SK-N-SH (cell line): ENCODE data around the gene BNC2. TPM values are rescaled to one million over a fixed set of nuclear protein-coding genes. Genes with fewer than 3 reads are reported as not detected.

Source experiments
- CTCF ChIA-PET: fragments of 300-600, 350-600 bp; formaldehyde crosslinking; extraction: SDS; loops from one replicate; lab custom pipeline; 2021; lab: Yijun Ruan, JAX
- POLR2A ChIA-PET: fragments of 350-600 bp; sonication (Branson Sonifier 250); formaldehyde crosslinking; extraction: SDS; loops from one replicate; lab custom pipeline; 2020; ENCODE audit warnings: antibody characterized with exemption, inconsistent platforms; lab: Yijun Ruan, JAX
- DNase-seq: peaks from one replicate; pipeline ENCODE4 v3.0.0; 2012
- H2AFZ ChIP-seq: fragments of 200-600 bp; sonication (generic); 2 replicates; pipeline ENCODE4 v1.8.1; 2016; ENCODE audit warnings: antibody characterized with exemption, mild to moderate bottlenecking, low read depth
- H3F3A ChIP-seq: fragments of 200-600 bp; sonication (generic); replicated peaks from 2 replicates; pipeline ENCODE3; 2016; ENCODE audit warnings: antibody characterized with exemption, mild to moderate bottlenecking; ENCODE audit not compliant: insufficient read depth
- H3K27ac ChIP-seq, 2 experiments: fragments of 200-500 bp in 1 of 2; fragments of 200-600 bp in 1 of 2; sonication (Bioruptor generic) in 1 of 2; sonication (generic), shearing (Covaris generic) in 1 of 2; 2 replicates each; pipeline versions ENCODE4 v1.5.1 to v1.6.1; 2014 to 2016; ENCODE audit warnings: low read depth in 2 of 2, inconsistent platforms in 1 of 2, low read length in 1 of 2, mild to moderate bottlenecking in 1 of 2, mixed read lengths in 1 of 2
- H3K27me3 ChIP-seq: fragments of 200-600 bp; sonication (generic), shearing (Covaris generic); 2 replicates; pipeline ENCODE4 v1.6.1; 2016; ENCODE audit warnings: mixed run types; ENCODE audit not compliant: insufficient read depth
- H3K36me3 ChIP-seq, 2 experiments: fragments of 200-500 bp in 1 of 2; fragments of 200-600 bp in 1 of 2; sonication (Bioruptor generic) in 1 of 2; sonication (generic) in 1 of 2; replicated peaks in 1 of 2; 2 replicates each; pipeline versions ENCODE3 to v1.5.1; 2014 to 2016; ENCODE audit warnings: low read length in 1 of 2, mild to moderate bottlenecking in 1 of 2; ENCODE audit not compliant: insufficient read depth in 2 of 2, control insufficient read depth in 1 of 2
- H3K4me1 ChIP-seq, 2 experiments: fragments of 200-500 bp in 1 of 2; fragments of 200-600 bp in 1 of 2; sonication (Bioruptor generic) in 1 of 2; sonication (generic), shearing (Covaris generic) in 1 of 2; 2 replicates each; pipeline versions ENCODE4 v1.5.1 to v1.6.1; 2014 to 2016; ENCODE audit warnings: low read depth in 1 of 2, low read length in 1 of 2, mixed run types in 1 of 2; ENCODE audit not compliant: insufficient read depth in 2 of 2, control insufficient read depth in 1 of 2
- H3K4me2 ChIP-seq: fragments of 200-600 bp; sonication (generic), shearing (Covaris generic); 2 replicates; pipeline ENCODE4 v1.6.1; 2017; ENCODE audit warnings: mixed run types
- H3K4me3 ChIP-seq, 2 experiments: fragments of 200-500 bp in 1 of 2; fragments of 200-600 bp in 1 of 2; sonication (Bioruptor generic) in 1 of 2; sonication (generic), shearing (Covaris generic) in 1 of 2; 2 replicates each; pipeline versions ENCODE4 v1.5.1 to v1.8.1; 2014 to 2016; ENCODE audit warnings: low read depth in 2 of 2, inconsistent platforms in 1 of 2, low read length in 1 of 2, mild to moderate bottlenecking in 1 of 2, mixed read lengths in 1 of 2, moderate library complexity in 1 of 2
- H3K79me2 ChIP-seq: fragments of 200-600 bp; sonication (generic); 2 replicates; pipeline ENCODE4 v1.8.1; 2017; ENCODE audit warnings: mild to moderate bottlenecking; ENCODE audit not compliant: insufficient read depth
- H3K9ac ChIP-seq: fragments of 200-600 bp; sonication (generic); 2 replicates; pipeline ENCODE4 v1.6.1; 2017; ENCODE audit warnings: mixed run types
- H3K9me2 ChIP-seq: fragments of 200-600 bp; sonication (generic); 2 replicates; pipeline ENCODE4 v1.6.1; 2017; ENCODE audit warnings: mixed run types
- H3K9me3 ChIP-seq: fragments of 200-600 bp; sonication (generic); 2 replicates; pipeline ENCODE4 v1.6.1; 2017; ENCODE audit warnings: mixed run types, mild to moderate bottlenecking, moderate library complexity
- H4K20me1 ChIP-seq: fragments of 200-600 bp; sonication (generic); 2 replicates; pipeline ENCODE4 v1.6.1; 2017; ENCODE audit warnings: mild to moderate bottlenecking, mixed run types; ENCODE audit not compliant: insufficient read depth
- CHD2 ChIP-seq: fragments of 150-350 bp; IDR thresholded peaks from 2 replicates; pipeline ENCODE4 v1.6.1; 2018; ENCODE audit warnings: low read length; ENCODE audit not compliant: partially characterized antibody
- ELF1 ChIP-seq: IDR thresholded peaks from 2 replicates; pipeline ENCODE4 v1.4.0; 2012
- EP300 ChIP-seq, 2 experiments: IDR thresholded peaks; 2 replicates each; pipeline versions ENCODE4 v1.4.0 to v1.6.1; 2012; ENCODE audit warnings: borderline replicate concordance in 1 of 2, low read depth in 1 of 2, low read length in 1 of 2
- EZH2phosphoT487 ChIP-seq: fragments of 200-600 bp; sonication (generic); IDR thresholded peaks from 2 replicates; pipeline ENCODE4 v1.6.1; 2017; ENCODE audit warnings: low read depth, mixed run types, mild to moderate bottlenecking, antibody characterized with exemption, moderate library complexity, borderline replicate concordance
- FOSL2 ChIP-seq: IDR thresholded peaks from 2 replicates; pipeline ENCODE4 v1.4.0; 2012; ENCODE audit warnings: low read depth, mild to moderate bottlenecking, moderate library complexity, borderline replicate concordance
- GATA2 ChIP-seq: sonication (generic); formaldehyde crosslinking; IDR thresholded peaks from 2 replicates; pipeline ENCODE4 v1.5.0; 2020; ENCODE audit warnings: mild to moderate bottlenecking, missing genetic modification reagents
- MEF2A ChIP-seq: IDR thresholded peaks from 2 replicates; pipeline ENCODE4 v1.4.0; 2012; ENCODE audit warnings: low read depth, borderline replicate concordance
- NFIC ChIP-seq: IDR thresholded peaks from 2 replicates; pipeline ENCODE4 v1.4.0; 2012; ENCODE audit warnings: borderline replicate concordance
- NRF1 ChIP-seq: IDR thresholded peaks from 2 replicates; pipeline ENCODE4 v1.6.1; 2012; ENCODE audit warnings: low read depth, mild to moderate bottlenecking, low read length
- RFX5 ChIP-seq: IDR thresholded peaks from 2 replicates; pipeline ENCODE4 v1.6.1; 2012; ENCODE audit warnings: mild to moderate bottlenecking, improper control_type of control experiment, low read length
- RXRA ChIP-seq: IDR thresholded peaks from 2 replicates; pipeline ENCODE4 v1.4.0; 2012; ENCODE audit warnings: low read depth, mild to moderate bottlenecking, borderline replicate concordance
- SIN3A ChIP-seq: IDR thresholded peaks from 2 replicates; pipeline ENCODE4 v1.6.1; 2012; ENCODE audit warnings: low read depth, mild to moderate bottlenecking, low read length, moderate library complexity, borderline replicate concordance
- TAF1 ChIP-seq: IDR thresholded peaks from 2 replicates; pipeline ENCODE4 v1.6.1; 2012; ENCODE audit warnings: low read depth, mild to moderate bottlenecking, low read length, moderate library complexity, borderline replicate concordance
- TEAD4 ChIP-seq: IDR thresholded peaks from 2 replicates; pipeline ENCODE4 v1.4.0; 2012; ENCODE audit warnings: mild to moderate bottlenecking, borderline replicate concordance; ENCODE audit not compliant: insufficient read depth
- USF2 ChIP-seq: fragments of 150-350 bp; IDR thresholded peaks from 2 replicates; pipeline ENCODE4 v1.6.1; 2017; ENCODE audit warnings: antibody characterized with exemption, low read length, low read depth, borderline replicate concordance
- YY1 ChIP-seq: IDR thresholded peaks from 2 replicates; pipeline ENCODE4 v1.4.0; 2012; ENCODE audit warnings: low read depth, mild to moderate bottlenecking
- WGBS: methylation state at CpG from one replicate; pipeline ENCODE4 v1.1.6; 2017; ENCODE audit warnings: low lambda C conversion rate; 5-methylcytosine and 5-hydroxymethylcytosine counted together
- polyA plus RNA-seq, 3 experiments: library from polyadenylated mRNA; depleted of rRNA; stranded (reverse); fragments of >200 nt; gene quantifications; 2 replicates each; pipeline ENCODE4 v1.2.3, GENCODE V29; 2012
- TF ChIP-seq, protein P1 (sequence below): IDR thresholded peaks from 2 replicates; pipeline ENCODE4 v1.4.0; 2012; ENCODE audit warnings: low read depth, borderline replicate concordance
- TF ChIP-seq, protein P2 (sequence below): IDR thresholded peaks from 2 replicates; pipeline ENCODE4 v1.4.0; 2012; ENCODE audit warnings: low read depth, borderline replicate concordance

Gene BNC2
- polyA plus RNA-seq, 1 of the 3 experiments (the other 2 are of a cell fraction) = 8.8 TPM

GRCh38 chr9:16676519-16676918, 194.0 kb downstream of the BNC2 start:
- H3K27me3 ChIP-seq = no peaks in the 10 kb centered on the region
- no peaks in the 10 kb centered on the region for H3K36me3 ChIP-seq
- CTCF ChIA-PET = no interaction called here
- no peaks in the 10 kb centered on the region for H3K9me2 ChIP-seq
- no peak overlapping the region for H3K9ac ChIP-seq
- H3K9me3 ChIP-seq = no peaks in the 10 kb centered on the region
- DNase-seq = no peak
- TF ChIP-seq SIN3A (no peak), NFIC (no peak), EP300 (IDR thresholded peaks at IDR 0.05; ENCODE audit: borderline replicate concordance in 1 of 2, low read depth in 1 of 2, low read length in 1 of 2) (no peak), TEAD4 (no peak), NRF1 (no peak), YY1 (no peak), GATA2 (CRISPR knock-in tag) (no peak), FOSL2 (no peak), CHD2 (no peak), USF2 (no peak), RFX5 (no peak), TAF1 (no peak), ELF1 (no peak)
- TF ChIP-seq, protein P1, sequence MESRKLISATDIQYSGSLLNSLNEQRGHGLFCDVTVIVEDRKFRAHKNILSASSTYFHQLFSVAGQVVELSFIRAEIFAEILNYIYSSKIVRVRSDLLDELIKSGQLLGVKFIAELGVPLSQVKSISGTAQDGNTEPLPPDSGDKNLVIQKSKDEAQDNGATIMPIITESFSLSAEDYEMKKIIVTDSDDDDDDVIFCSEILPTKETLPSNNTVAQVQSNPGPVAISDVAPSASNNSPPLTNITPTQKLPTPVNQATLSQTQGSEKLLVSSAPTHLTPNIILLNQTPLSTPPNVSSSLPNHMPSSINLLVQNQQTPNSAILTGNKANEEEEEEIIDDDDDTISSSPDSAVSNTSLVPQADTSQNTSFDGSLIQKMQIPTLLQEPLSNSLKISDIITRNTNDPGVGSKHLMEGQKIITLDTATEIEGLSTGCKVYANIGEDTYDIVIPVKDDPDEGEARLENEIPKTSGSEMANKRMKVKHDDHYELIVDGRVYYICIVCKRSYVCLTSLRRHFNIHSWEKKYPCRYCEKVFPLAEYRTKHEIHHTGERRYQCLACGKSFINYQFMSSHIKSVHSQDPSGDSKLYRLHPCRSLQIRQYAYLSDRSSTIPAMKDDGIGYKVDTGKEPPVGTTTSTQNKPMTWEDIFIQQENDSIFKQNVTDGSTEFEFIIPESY = no peak
- TF ChIP-seq, protein P2, sequence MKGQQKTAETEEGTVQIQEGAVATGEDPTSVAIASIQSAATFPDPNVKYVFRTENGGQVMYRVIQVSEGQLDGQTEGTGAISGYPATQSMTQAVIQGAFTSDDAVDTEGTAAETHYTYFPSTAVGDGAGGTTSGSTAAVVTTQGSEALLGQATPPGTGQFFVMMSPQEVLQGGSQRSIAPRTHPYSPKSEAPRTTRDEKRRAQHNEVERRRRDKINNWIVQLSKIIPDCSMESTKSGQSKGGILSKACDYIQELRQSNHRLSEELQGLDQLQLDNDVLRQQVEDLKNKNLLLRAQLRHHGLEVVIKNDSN = no peak
- TF ChIP-seq, all 33 proteins: peak for 0
- H4K20me1 ChIP-seq = no peaks in the 10 kb centered on the region
- H3K27ac ChIP-seq = no peak overlapping the region
- 91% methylated on average over 3 of the region's 3 CpGs for WGBS
- peaks cover 82% of the 10 kb centered on the region for H3K79me2 ChIP-seq
- no peak overlapping the region for H2AFZ ChIP-seq
- H3K4me1 ChIP-seq = peaks cover 17% of the 10 kb centered on the region in 2 experiments; a peak in 3 of 4 replicates
- no peak overlapping the region for H3K4me2 ChIP-seq
- H3F3A ChIP-seq = no peaks in the 10 kb centered on the region
- POLR2A ChIA-PET = no interaction called here
- no peak overlapping the region for H3K4me3 ChIP-seq

GRCh38 chr9:16675131-16675530, 195.3 kb downstream of the BNC2 start:
- CTCF ChIA-PET = no interaction called here
- no peak overlapping the region for H3K4me3 ChIP-seq
- no peaks in the 10 kb centered on the region for H3K9me3 ChIP-seq
- H3K27ac ChIP-seq = no peak overlapping the region
- H3K4me1 ChIP-seq = peaks cover 8 to 19% of the 10 kb centered on the region in 2 experiments; a peak in 2 of 4 replicates
- H3K9me2 ChIP-seq = no peaks in the 10 kb centered on the region
- no peaks in the 10 kb centered on the region for H3K27me3 ChIP-seq
- no peaks in the 10 kb centered on the region for H3F3A ChIP-seq
- no peak overlapping the region for H3K4me2 ChIP-seq
- TF ChIP-seq MEF2A = no peak
- TF ChIP-seq RXRA = no peak
- TF ChIP-seq EZH2phosphoT487 = no peak
- TF ChIP-seq, all 33 proteins: peak for 0
- H2AFZ ChIP-seq = no peak overlapping the region
- WGBS = 98% methylated on average over 5 of the region's 5 CpGs
- no peaks in the 10 kb centered on the region for H3K36me3 ChIP-seq
- no peaks in the 10 kb centered on the region for H4K20me1 ChIP-seq
- DNase-seq = no peak
- no peak overlapping the region for H3K9ac ChIP-seq
- POLR2A ChIA-PET = no interaction called here
- peaks cover 85% of the 10 kb centered on the region for H3K79me2 ChIP-seq
